ENCODE data around the gene CTDSP1.

The CTDSP1 gene

GRCh38 chr2:218418717-218419458, 19.2 kb downstream of the CTDSP1 start, which contains the start of gene VIL1:
Gene VIL1, plus strand, starts transcription at chr2:218419123. Its CDS starts 4,656 bp downstream, at chr2:218423779.
- H3K4me3 ChIP-seq (ENCODE audit: low read depth, low read length): no peak within 1 kb of the TSS
- DNase-seq (ENCODE audit: low read depth): no peak

GRCh38 chr2:218419630-218420216, 20.1 kb downstream of the CTDSP1 start:
- DNase-seq (ENCODE audit: low read depth): no peak
- no peak overlapping the region for H3K4me3 ChIP-seq (ENCODE audit: low read depth, low read length)

GRCh38 chr2:218421027-218421426, 21.4 kb downstream of the CTDSP1 start:
- H3K4me3 ChIP-seq (ENCODE audit: low read depth, low read length): no peak overlapping the region
- DNase-seq (ENCODE audit: low read depth): no peak

GRCh38 chr2:218422403-218423086, 22.9 kb downstream of the CTDSP1 start:
- no peak for DNase-seq (ENCODE audit: low read depth)
- no peak overlapping the region for H3K4me3 ChIP-seq (ENCODE audit: low read depth, low read length)

- DNase-seq (ENCODE audit: low read depth): no peak
- H3K4me3 ChIP-seq (ENCODE audit: low read depth, low read length): no peak overlapping the region
These were observed 23.9 kb downstream of the CTDSP1 start for GRCh38 chr2:218423584-218423983.

GRCh38 chr2:218425531-218425930, 25.9 kb downstream of the CTDSP1 start:
- DNase-seq (ENCODE audit: low read depth): no peak
- no peak overlapping the region for H3K4me3 ChIP-seq (ENCODE audit: low read depth, low read length)

GRCh38 chr2:218427741-218428140, 28.1 kb downstream of the CTDSP1 start:
- H3K4me3 ChIP-seq (ENCODE audit: low read depth, low read length): no peak overlapping the region
- DNase-seq (ENCODE audit: low read depth): no peak

GRCh38 chr2:218428846-218429558, 29.3 kb downstream of the CTDSP1 start:
- no peak overlapping the region for H3K4me3 ChIP-seq (ENCODE audit: low read depth, low read length)
- DNase-seq (ENCODE audit: low read depth): no peak

GRCh38 chr2:218429911-218430692, 30.4 kb downstream of the CTDSP1 start:
- DNase-seq (ENCODE audit: low read depth): no peak
- no peak overlapping the region for H3K4me3 ChIP-seq (ENCODE audit: low read depth, low read length)

- no peak overlapping the region for H3K4me3 ChIP-seq (ENCODE audit: low read depth, low read length)
- DNase-seq (ENCODE audit: low read depth): no peak
These were observed 31.1 kb downstream of the CTDSP1 start for GRCh38 chr2:218430721-218431120.

- DNase-seq (ENCODE audit: low read depth): no peak
These were observed 32.2 kb downstream of the CTDSP1 start for GRCh38 chr2:218431878-218432277.

GRCh38 chr2:218432676-218433365, 33.2 kb downstream of the CTDSP1 start:
- no peak overlapping the region for H3K4me3 ChIP-seq (ENCODE audit: low read depth, low read length)
- no peak for DNase-seq (ENCODE audit: low read depth)

More at GRCh38 chr2:218431878-218432277, 32.2 kb downstream of the CTDSP1 start:
- no peak overlapping the region for H3K4me3 ChIP-seq (ENCODE audit: low read depth, low read length)

GRCh38 chr2:218434456-218434855, 34.8 kb downstream of the CTDSP1 start:
- no peak overlapping the region for H3K4me3 ChIP-seq (ENCODE audit: low read depth, low read length)
- no peak for DNase-seq (ENCODE audit: low read depth)

GRCh38 chr2:218435003-218435982, 35.6 kb downstream of the CTDSP1 start:
- no peak for DNase-seq (ENCODE audit: low read depth)
- no peak overlapping the region for H3K4me3 ChIP-seq (ENCODE audit: low read depth, low read length)

- no peak overlapping the region for H3K4me3 ChIP-seq (ENCODE audit: low read depth, low read length)
- DNase-seq (ENCODE audit: low read depth): no peak
These were observed 37.3 kb downstream of the CTDSP1 start for GRCh38 chr2:218436992-218437391.

GRCh38 chr2:218437969-218438368, 38.3 kb downstream of the CTDSP1 start:
- no peak for DNase-seq (ENCODE audit: low read depth)
- H3K4me3 ChIP-seq (ENCODE audit: low read depth, low read length): no peak overlapping the region

- no peak for DNase-seq (ENCODE audit: low read depth)
- no peak overlapping the region for H3K4me3 ChIP-seq (ENCODE audit: low read depth, low read length)
These were observed 38.9 kb downstream of the CTDSP1 start for GRCh38 chr2:218438596-218438995.
